GM23248 (cell line): ENCODE measurements around the gene ADPRH.

Experiments
- EZH2 ChIP-seq: fragments of 200-600 bp; sonication (generic); IDR thresholded peaks from 2 replicates; pipeline ENCODE4 v1.6.1; 2018; ENCODE audit warnings: antibody characterized with exemption, mild to moderate bottlenecking; ENCODE audit not compliant: insufficient read depth, poor library complexity, severe bottlenecking
- EZH2phosphoT487 ChIP-seq: fragments of 200-600 bp; sonication (generic); IDR thresholded peaks from 2 replicates; pipeline ENCODE4 v1.6.1; 2018; ENCODE audit warnings: antibody characterized with exemption, moderate library complexity, mild to moderate bottlenecking, low read depth; ENCODE audit not compliant: insufficient read depth

- TF ChIP-seq EZH2 (no peak), EZH2phosphoT487 (no peak)
Observed at GRCh38 chr3:119557192-119557876, 22.0 kb upstream of the ADPRH start.
